NCI-H187 (cell line): ENCODE results near the gene OPN3.

ENCODE experiments used
- DNase-seq, 2 experiments: peaks; one replicate each; lab custom pipeline; 2025; lab: John Stamatoyannopoulos, UW

OPN3 gene

GRCh38 chr1:241589521-241589920 lies 50.6 kb downstream of the OPN3 start:
- DNase-seq = no peak

- DNase-seq = no peak
Measured at GRCh38 chr1:241586905-241587512, 53.2 kb downstream of the OPN3 start.

GRCh38 chr1:241582921-241583321 lies 57.2 kb downstream of the OPN3 start:
- no peak for DNase-seq

- DNase-seq = no peak
Measured at GRCh38 chr1:241579434-241579833, 60.7 kb downstream of the OPN3 start.

- no peak for DNase-seq
Measured at GRCh38 chr1:241574154-241574553, 66.0 kb downstream of the OPN3 start.

GRCh38 chr1:241569848-241570247 lies 70.3 kb downstream of the OPN3 start:
- DNase-seq = no peak

- no peak for DNase-seq
Measured at GRCh38 chr1:241560849-241561187, 79.4 kb downstream of the OPN3 start.

- no peak for DNase-seq
Measured at GRCh38 chr1:241560146-241560848, 79.9 kb downstream of the OPN3 start.

GRCh38 chr1:241557551-241558193 lies 82.5 kb downstream of the OPN3 start:
- no peak for DNase-seq

GRCh38 chr1:241557031-241557430 lies 83.1 kb downstream of the OPN3 start:
- no peak for DNase-seq

GRCh38 chr1:241555526-241555925 lies 84.6 kb downstream of the OPN3 start:
- no peak for DNase-seq

- DNase-seq = no peak
Measured at GRCh38 chr1:241553886-241554592, 86.1 kb downstream of the OPN3 start.

- no peak for DNase-seq
Measured at GRCh38 chr1:241551759-241552638, 88.2 kb downstream of the OPN3 start.

GRCh38 chr1:241550318-241550717 lies 89.9 kb downstream of the OPN3 start:
- DNase-seq = no peak

- no peak for DNase-seq
Measured at GRCh38 chr1:241548008-241548407, 92.2 kb downstream of the OPN3 start.
